Right lobe of liver (tissue), 4 donors: Measurements from ENCODE around the gene CWC27.

Experiments used
- POLR2A ChIP-seq: fragments of 450-650 bp; IDR thresholded peaks from one replicate; pipeline ENCODE4 v1.6.1; 2017; ENCODE audit warnings: antibody characterized with exemption, mild to moderate bottlenecking
- TF ChIP-seq, protein P1 (sequence below), 4 donors: fragments of 200-600 bp in 3 of 4; fragments of 450-650 bp in 1 of 4; IDR thresholded peaks; one replicate each; pipeline versions ENCODE4 v1.5.1 to v1.8.0; 2016 to 2022; ENCODE audit warnings: antibody characterized with exemption in 4 of 4, mild to moderate bottlenecking in 2 of 4
- donor health status: DM: no; HTN: no; CAD: no.
- donor health status: DM: no; HTN: no; CAD: no.
- donor health status: DM: no; HTN: yes; CAD: no.

DNA sequence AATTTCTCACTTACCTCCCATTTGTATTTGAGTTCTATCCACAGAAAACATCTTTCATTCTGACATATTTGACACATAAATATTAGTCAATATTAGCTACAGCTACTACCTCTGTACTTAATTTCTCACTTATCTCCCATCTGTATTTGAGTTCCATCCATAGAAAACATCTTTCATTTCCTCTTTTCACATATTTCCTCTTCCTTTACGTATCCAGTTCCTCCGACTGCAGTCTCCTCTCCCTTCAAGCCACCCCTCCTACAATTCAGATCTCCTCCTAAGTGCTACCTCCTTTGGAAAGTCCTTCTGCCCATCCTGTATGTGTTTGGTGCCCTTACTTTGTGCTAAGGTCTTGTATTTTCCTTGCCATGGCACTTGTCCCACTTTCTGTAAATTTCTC lies 1.8 kb upstream of the CWC27 start:
- TF ChIP-seq, protein P1, sequence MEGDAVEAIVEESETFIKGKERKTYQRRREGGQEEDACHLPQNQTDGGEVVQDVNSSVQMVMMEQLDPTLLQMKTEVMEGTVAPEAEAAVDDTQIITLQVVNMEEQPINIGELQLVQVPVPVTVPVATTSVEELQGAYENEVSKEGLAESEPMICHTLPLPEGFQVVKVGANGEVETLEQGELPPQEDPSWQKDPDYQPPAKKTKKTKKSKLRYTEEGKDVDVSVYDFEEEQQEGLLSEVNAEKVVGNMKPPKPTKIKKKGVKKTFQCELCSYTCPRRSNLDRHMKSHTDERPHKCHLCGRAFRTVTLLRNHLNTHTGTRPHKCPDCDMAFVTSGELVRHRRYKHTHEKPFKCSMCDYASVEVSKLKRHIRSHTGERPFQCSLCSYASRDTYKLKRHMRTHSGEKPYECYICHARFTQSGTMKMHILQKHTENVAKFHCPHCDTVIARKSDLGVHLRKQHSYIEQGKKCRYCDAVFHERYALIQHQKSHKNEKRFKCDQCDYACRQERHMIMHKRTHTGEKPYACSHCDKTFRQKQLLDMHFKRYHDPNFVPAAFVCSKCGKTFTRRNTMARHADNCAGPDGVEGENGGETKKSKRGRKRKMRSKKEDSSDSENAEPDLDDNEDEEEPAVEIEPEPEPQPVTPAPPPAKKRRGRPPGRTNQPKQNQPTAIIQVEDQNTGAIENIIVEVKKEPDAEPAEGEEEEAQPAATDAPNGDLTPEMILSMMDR (IDR thresholded peaks at IDR 0.05): no peak
- no peak for TF ChIP-seq POLR2A
